GM13976 (cell line): ENCODE measurements around the gene CFAP92.

Experiments
- DNase-seq: peaks from one replicate; pipeline ENCODE4 v3.0.0; 2012; ENCODE audit warnings: low spot score
- in situ Hi-C: fragments of 300-500 bp; cut with MboI; formaldehyde crosslinking; loops from one replicate; pipeline ENCODE4 v1.12.0; 2022; ENCODE audit warnings: low sequenced_read_pairs, mixed read lengths, inconsistent platforms; ENCODE audit not compliant: unreplicated experiment
- TF ChIP-seq, protein P1 (sequence below): IDR thresholded peaks from 2 replicates; pipeline ENCODE4 v1.5.1; 2012; ENCODE audit warnings: borderline replicate concordance, mild to moderate bottlenecking; ENCODE audit not compliant: insufficient read depth; ENCODE audit errors: extremely low read depth, missing control alignments, control extremely low read depth

Gene CFAP92

GRCh38 chr3:128945041-128945877 is 48.6 kb downstream of the CFAP92 start:
- no peak for DNase-seq
- TF ChIP-seq, protein P1, sequence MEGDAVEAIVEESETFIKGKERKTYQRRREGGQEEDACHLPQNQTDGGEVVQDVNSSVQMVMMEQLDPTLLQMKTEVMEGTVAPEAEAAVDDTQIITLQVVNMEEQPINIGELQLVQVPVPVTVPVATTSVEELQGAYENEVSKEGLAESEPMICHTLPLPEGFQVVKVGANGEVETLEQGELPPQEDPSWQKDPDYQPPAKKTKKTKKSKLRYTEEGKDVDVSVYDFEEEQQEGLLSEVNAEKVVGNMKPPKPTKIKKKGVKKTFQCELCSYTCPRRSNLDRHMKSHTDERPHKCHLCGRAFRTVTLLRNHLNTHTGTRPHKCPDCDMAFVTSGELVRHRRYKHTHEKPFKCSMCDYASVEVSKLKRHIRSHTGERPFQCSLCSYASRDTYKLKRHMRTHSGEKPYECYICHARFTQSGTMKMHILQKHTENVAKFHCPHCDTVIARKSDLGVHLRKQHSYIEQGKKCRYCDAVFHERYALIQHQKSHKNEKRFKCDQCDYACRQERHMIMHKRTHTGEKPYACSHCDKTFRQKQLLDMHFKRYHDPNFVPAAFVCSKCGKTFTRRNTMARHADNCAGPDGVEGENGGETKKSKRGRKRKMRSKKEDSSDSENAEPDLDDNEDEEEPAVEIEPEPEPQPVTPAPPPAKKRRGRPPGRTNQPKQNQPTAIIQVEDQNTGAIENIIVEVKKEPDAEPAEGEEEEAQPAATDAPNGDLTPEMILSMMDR: no peak
- in situ Hi-C loops: no loop called here

DNA sequence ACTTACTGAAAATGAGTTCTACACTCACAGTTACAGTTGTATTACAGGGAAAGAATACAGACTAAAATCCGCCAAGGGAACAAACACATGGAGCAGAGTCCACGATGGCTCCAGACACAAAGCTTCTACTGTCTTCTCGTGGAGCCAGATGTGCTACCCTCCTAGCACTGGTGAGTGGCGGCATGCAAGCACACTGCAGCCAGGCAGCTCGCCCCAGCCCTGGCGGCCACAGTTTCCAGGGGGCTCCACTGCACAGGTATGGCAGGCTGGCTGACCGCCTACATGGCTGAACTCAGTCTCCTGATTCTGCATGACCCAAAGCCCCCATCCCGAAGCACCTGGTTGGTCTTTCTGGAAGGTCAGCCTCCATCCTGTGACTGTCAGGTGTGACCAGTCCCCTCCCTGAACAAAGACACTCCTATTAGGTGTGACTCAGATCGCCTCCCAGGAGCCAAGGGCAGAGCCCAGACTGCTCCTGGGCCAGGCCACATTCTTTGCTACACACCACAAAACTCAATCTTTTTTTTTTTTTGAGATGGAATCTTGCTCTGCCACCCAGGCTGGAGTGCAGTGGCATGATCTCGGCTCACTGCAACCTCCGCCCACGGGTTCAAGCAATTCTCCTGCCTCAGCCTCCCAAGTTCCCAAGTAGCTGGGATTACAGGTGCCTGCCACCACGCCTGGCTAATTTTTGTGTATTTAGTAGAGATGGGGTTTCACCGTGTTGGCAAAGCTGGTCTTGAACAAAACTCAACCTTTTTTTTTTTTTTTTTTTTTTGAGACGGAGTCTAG is 51.5 kb downstream of the CFAP92 start:
- in situ Hi-C loops: no loop called here

DNA sequence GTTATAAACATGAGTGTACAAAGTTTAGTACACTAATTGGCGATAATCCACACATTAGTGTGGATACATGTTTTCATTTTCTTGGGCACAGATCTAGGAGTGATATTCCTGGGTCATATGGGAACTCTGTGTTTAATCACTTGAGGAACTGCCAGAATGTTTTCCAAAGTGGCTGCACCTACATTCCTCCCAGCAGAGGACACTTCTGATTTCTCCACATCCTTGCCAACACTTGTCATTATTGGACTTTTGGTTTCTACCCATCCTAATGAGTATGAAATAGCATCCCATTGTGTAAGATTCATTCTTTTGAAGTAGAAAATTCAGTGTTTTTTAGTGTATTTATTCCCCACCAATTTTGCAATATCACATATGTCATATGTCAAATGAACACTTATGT is 53.6 kb downstream of the CFAP92 start:
- DNase-seq: no peak
- in situ Hi-C loops: no loop called here
- TF ChIP-seq, protein P1: no peak

More for the DNA sequence above, 51.5 kb downstream of the CFAP92 start:
- DNase-seq: no peak
- TF ChIP-seq, protein P1: no peak

DNA sequence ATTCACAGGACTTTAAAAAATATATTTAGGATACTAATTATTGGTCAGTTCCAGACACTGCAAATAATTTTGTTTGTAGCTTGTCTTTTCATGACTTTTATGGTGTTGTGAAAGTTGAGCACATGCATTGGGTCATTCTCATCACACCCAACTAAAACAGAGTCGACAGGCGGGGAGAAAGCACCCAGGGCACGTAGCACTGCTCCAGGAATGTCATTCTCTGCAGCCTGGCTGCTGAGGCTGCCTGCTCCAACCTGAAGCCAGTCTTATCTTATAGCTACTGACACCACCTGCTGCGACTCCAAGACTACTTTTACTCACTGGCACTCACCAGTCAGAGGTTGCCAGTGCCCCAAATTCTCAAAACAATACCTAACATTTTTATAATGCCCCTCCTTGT is 57.5 kb downstream of the CFAP92 start:
- DNase-seq: no peak
- in situ Hi-C loops: no loop called here
- TF ChIP-seq, protein P1: no peak

DNA sequence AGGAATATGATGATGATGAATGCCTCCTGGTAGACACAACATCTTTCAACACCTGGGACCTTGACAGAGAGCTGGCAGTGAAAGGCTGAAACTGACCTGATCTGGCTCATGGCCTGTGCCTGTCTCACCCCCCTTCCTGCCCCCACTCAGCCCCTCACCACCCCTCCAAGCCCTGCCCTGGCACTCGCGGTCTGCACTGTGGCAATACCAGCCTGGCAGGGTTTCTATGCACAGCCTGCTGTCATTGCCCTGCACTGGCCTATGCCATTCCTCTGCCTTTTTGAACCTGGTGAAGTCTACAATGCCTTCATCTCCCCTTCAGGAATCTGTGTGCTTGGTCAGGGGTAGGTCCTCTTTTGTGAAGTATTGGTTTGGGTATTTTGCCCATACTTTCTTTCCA is 58.0 kb downstream of the CFAP92 start:
- no peak for DNase-seq
- in situ Hi-C loops: no loop called here
- TF ChIP-seq, protein P1: no peak

GRCh38 chr3:128933922-128934253 is 60.0 kb downstream of the CFAP92 start:
- in situ Hi-C loops: no loop called here
- TF ChIP-seq, protein P1: no peak
- no peak for DNase-seq
